Kidney (tissue), 14 donors: ENCODE measurements around the gene PLGRKT. TPM values are rescaled to one million over a fixed set of nuclear protein-coding genes. Genes with fewer than 3 reads are reported as not detected.
"Not testable (repeated sequence)": the region's sequence is repeated elsewhere in the genome, so short reads cannot be mapped to it uniquely, and the experiment has no call there.

Experiments
- DNase-seq, 5 donors: peaks; one replicate each; pipeline ENCODE4 v3.0.0-alpha.2; 2013 to 2020
- FAIRE-seq: peaks from 2 replicates; lab custom pipeline; 2012; peaks lifted over from hg19 to GRCh38; lab: Jason Lieb, UNC
- H3K27ac ChIP-seq, 2 donors: one replicate each; pipeline ENCODE4 v1.7.0; 2013; ENCODE audit warnings: low read depth in 2 of 2, low read length in 2 of 2, inconsistent platforms in 1 of 2
- H3K27me3 ChIP-seq: one replicate; pipeline ENCODE4 v1.7.1; 2013; ENCODE audit warnings: low read length, inconsistent platforms; ENCODE audit not compliant: control insufficient read depth, insufficient read depth
- H3K36me3 ChIP-seq, 3 donors: one replicate each; pipeline versions ENCODE4 v1.7.0 to v1.7.1; 2013; ENCODE audit warnings: low read length in 3 of 3, control low read depth in 1 of 3, inconsistent platforms in 1 of 3; ENCODE audit not compliant: insufficient read depth in 3 of 3, control insufficient read depth in 2 of 3
- H3K4me1 ChIP-seq, 3 donors: one replicate each; pipeline versions ENCODE4 v1.7.0 to v1.7.1; 2013; ENCODE audit warnings: low read length in 3 of 3, inconsistent platforms in 1 of 3, low read depth in 1 of 3; ENCODE audit not compliant: control insufficient read depth in 2 of 3, insufficient read depth in 2 of 3
- H3K4me3 ChIP-seq, 3 donors: one replicate each; pipeline versions ENCODE4 v1.7.0 to v1.8.1; 2013; ENCODE audit warnings: low read length in 3 of 3, control low read depth in 1 of 3, inconsistent platforms in 1 of 3
- H3K9ac ChIP-seq, 3 donors: one replicate each; pipeline versions ENCODE4 v1.7.0 to v1.7.1; 2013; ENCODE audit warnings: low read length in 3 of 3, control low read depth in 1 of 3, inconsistent platforms in 1 of 3
- H3K9me3 ChIP-seq, 3 donors: one replicate each; pipeline versions ENCODE4 v1.7.0 to v1.7.1; 2013; ENCODE audit warnings: low read length in 3 of 3, control low read depth in 1 of 3, inconsistent platforms in 1 of 3; ENCODE audit not compliant: control insufficient read depth in 2 of 3, insufficient read depth in 1 of 3
- intact Hi-C: fragments of 100-400 bp; cut with DNase I; formaldehyde crosslinking; loops from one replicate; pipeline ENCODE4 v1.11.1; 2022
- polyA plus RNA-seq: library from polyadenylated mRNA; stranded (reverse); fragments of 350-450 nt; fragmentation: Illumina TruSeq; extraction: RNeasy Lipid Tissue Mini Kit (QIAGEN cat#74804); gene quantifications from one replicate; pipeline ENCODE4 v1.2.3, GENCODE V29; 2014; ENCODE audit warnings: low read depth, low replicate concordance; ENCODE audit not compliant: insufficient read depth
- total RNA-seq: library from RNA; stranded (reverse); fragmentation: NEBNext Ultra II Directional; extraction: Animal tissue kit (Norgen Biotek cat#: 25700); gene quantifications from one replicate; pipeline ENCODE4 v1.2.1, GENCODE V29; 2021
- TF ChIP-seq, protein P1 (sequence below): IDR thresholded peaks from 3 replicates; pipeline ENCODE4 v1.5.1; 2012; ENCODE audit warnings: mild to moderate bottlenecking, moderate library complexity, borderline replicate concordance; ENCODE audit not compliant: insufficient read depth; ENCODE audit errors: extremely low read depth
- donor health status: control.
- donor health status: control.
- donor health status: control.
- donor health status: control.
- donor health status: control.
- donor health status: DM: yes; HTN: yes; CAD: no.
- donor health status: Normal renal cell carcinoma (clear cell type).

The PLGRKT gene
- total and polyA plus RNA-seq, 2 donors from 2014 or later, result 35.2 to 50.9 TPM

DNA sequence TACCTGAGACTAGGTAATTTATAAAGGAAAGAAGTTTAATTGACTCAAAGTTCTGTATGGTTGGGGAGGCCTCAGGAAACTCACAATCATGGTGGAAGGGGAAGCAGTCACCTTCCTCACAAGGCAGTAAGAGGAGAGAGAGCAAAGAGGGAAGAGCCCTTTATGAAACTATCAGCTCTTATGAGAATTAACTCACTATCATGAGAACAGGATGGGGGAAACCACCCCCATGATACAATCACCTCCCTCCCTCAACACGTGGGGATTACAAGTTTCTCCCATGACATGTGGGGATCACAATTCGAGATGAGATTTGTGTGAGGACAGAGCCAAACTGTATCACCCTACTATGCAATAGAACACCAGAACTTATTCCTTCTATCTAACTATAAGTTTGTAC, 40.5 kb upstream of the PLGRKT start:
- TF ChIP-seq, protein P1, sequence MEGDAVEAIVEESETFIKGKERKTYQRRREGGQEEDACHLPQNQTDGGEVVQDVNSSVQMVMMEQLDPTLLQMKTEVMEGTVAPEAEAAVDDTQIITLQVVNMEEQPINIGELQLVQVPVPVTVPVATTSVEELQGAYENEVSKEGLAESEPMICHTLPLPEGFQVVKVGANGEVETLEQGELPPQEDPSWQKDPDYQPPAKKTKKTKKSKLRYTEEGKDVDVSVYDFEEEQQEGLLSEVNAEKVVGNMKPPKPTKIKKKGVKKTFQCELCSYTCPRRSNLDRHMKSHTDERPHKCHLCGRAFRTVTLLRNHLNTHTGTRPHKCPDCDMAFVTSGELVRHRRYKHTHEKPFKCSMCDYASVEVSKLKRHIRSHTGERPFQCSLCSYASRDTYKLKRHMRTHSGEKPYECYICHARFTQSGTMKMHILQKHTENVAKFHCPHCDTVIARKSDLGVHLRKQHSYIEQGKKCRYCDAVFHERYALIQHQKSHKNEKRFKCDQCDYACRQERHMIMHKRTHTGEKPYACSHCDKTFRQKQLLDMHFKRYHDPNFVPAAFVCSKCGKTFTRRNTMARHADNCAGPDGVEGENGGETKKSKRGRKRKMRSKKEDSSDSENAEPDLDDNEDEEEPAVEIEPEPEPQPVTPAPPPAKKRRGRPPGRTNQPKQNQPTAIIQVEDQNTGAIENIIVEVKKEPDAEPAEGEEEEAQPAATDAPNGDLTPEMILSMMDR, result no peak
- H3K4me3 ChIP-seq, result no peak overlapping the region
- intact Hi-C loops, result no loop called here
- H3K27ac ChIP-seq, result no peak overlapping the region
- H3K36me3 ChIP-seq, result no peaks in the 10 kb centered on the region
- no peak for DNase-seq
- H3K9me3 ChIP-seq, result no peaks in the 10 kb centered on the region
- H3K27me3 ChIP-seq, result no peaks in the 10 kb centered on the region
- no peak for FAIRE-seq
- no peak overlapping the region for H3K9ac ChIP-seq
- H3K4me1 ChIP-seq, result no peaks in the 10 kb centered on the region

DNA sequence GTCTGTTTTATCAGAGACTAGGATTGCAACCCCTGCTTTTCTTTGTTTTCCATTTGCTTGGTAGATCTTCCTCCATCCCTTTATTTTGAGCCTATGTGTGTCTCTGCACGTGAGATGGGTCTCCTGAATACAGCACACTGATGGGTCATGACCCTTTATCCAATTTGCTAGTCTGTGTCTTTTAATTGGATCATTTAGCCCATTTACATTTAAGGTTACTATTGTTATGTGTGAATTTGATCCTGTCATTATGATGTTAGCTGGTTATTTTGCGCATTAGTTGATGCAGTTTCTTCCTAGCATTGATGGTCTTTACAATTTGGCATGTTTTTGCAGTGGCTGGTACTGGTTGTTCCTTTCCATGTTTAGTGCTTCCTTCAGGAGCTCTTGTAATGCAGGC, 37.9 kb upstream of the PLGRKT start:
- FAIRE-seq, result not testable (repeated sequence)

DNA sequence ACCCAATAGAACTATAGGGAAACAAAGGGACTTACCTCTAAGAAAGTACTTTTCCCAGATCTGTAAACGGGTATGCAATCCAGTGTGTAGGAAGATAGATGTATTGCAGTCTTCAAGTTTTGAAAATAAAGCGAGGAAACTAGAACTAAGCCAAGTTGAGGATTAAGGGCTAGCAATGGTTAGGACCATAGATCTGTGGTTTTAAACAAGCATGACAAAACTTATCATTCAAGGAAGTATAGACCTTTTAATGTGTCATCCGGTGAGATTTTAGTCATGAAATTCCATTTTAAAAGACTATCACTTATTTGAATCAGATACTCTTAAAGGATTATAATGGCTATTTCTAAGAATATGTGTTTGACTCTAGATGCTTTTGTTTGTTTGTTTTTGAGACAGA, 33.1 kb upstream of the PLGRKT start:
- intact Hi-C loops, result no loop called here
- TF ChIP-seq, protein P1, result no peak
- peaks cover 0 to 2% (median 0%) of the 10 kb centered on the region in 3 donors for H3K36me3 ChIP-seq
- H3K27me3 ChIP-seq, result no peaks in the 10 kb centered on the region
- H3K27ac ChIP-seq, result no peak overlapping the region
- FAIRE-seq (no peak), DNase-seq (no peak)
- H3K9me3 ChIP-seq, result no peaks in the 10 kb centered on the region
- no peak overlapping the region for H3K9ac ChIP-seq
- H3K4me1 ChIP-seq, result no peaks in the 10 kb centered on the region
- no peak overlapping the region for H3K4me3 ChIP-seq

More for the DNA sequence above, 37.9 kb upstream of the PLGRKT start:
- H3K27me3 ChIP-seq, H3K9me3 ChIP-seq, H3K4me1 ChIP-seq, intact Hi-C loops, DNase-seq, H3K27ac ChIP-seq, H3K4me3 ChIP-seq, H3K36me3 ChIP-seq, H3K9ac ChIP-seq: not testable (repeated sequence)

DNA sequence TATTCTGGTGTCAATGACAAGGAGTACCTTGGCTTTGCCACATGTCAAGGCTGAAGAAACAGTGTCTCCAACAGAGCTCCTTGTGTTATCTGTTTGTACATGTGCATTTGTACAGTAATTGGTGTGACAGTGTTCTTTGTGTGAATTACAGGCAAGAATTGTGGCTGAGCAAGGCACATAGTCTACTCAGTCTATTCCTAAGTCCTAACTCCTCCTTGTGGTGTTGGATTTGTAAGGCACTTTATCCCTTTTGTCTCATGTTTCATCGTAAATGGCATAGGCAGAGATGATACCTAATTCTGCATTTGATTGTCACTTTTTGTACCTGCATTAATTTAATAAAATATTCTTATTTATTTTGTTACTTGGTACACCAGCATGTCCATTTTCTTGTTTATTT, 32.4 kb upstream of the PLGRKT start:
- Histone ChIP-seq H3K4me1 (no peaks in the 10 kb centered on the region), H3K9ac (no peak overlapping the region), H3K9me3 (no peaks in the 10 kb centered on the region), H3K36me3 (peaks cover 0 to 2% (median 0%) of the 10 kb centered on the region in 3 donors), H3K27ac (no peak overlapping the region), H3K27me3 (no peaks in the 10 kb centered on the region), H3K4me3 (no peak overlapping the region)
- FAIRE-seq (no peak), DNase-seq (no peak)
- TF ChIP-seq, protein P1, result no peak
- intact Hi-C loops, result no loop called here
